Gastroesophageal sphincter (tissue), 3 donors: ENCODE data around the gene GPR137.

Experiments used
- CTCF ChIP-seq, 4 experiments: fragments of 200-600 bp in 2 of 4; fragments of 450-650 bp in 2 of 4; sonication (generic) in 1 of 4; IDR thresholded peaks; one replicate each; pipeline ENCODE4 v1.5.1; 2017 to 2019; ENCODE audit warnings: antibody characterized with exemption in 4 of 4, mild to moderate bottlenecking in 2 of 4, moderate library complexity in 2 of 4
- EP300 ChIP-seq: sonication (generic); formaldehyde crosslinking; IDR thresholded peaks from one replicate; pipeline ENCODE4 v1.6.1; 2017; ENCODE audit warnings: antibody characterized with exemption, mild to moderate bottlenecking
- POLR2AphosphoS5 ChIP-seq: sonication (generic); formaldehyde crosslinking; IDR thresholded peaks from one replicate; pipeline ENCODE4 v1.6.1; 2017; ENCODE audit warnings: antibody characterized with exemption

DNA sequence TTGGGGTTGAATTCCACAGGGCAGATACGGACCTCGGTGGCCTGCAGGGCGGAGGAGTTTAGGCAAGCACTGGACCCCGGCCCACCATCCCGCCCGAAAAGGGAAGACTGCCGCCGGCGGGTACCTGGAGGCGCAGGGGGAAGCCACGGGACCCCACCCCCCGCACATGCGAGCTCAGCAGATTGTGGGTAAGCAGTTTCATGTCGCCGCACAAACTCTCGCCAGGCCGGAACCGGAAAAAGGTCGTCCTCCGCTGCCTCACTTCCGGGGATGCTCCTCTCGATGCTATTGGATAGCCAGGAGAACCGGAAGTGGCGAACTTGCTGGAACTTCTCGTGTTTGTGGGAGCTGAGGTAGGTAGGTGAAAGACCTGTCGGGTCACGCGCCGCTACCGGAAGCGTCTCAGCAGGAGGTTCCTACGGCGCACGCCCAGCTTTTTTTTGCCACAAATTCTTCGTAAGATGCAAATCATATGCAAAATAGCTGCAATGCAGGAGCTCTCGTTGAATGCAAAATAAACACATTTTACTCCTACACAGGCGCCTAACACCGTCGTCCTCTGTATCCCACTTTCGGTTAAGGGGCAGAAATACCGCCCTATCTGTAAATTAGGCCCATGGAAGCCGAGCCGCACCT is 31.8 kb downstream of the GPR137 start, which contains the start of gene TRMT112:
- TF ChIP-seq POLR2AphosphoS5 (peak; percentile 95), CTCF (IDR thresholded peaks at IDR 0.05) (no peak), EP300 (no peak)
